NT2/D1 (cell line): ENCODE data around the gene SOX4.

Source experiments
- SUZ12 ChIP-seq: IDR thresholded peaks from 2 replicates; pipeline ENCODE4 v1.6.1; 2011; ENCODE audit not compliant: insufficient read length, insufficient read depth; ENCODE audit errors: extremely low read depth
- YY1 ChIP-seq: IDR thresholded peaks from 2 replicates; pipeline ENCODE4 v1.6.1; 2011; ENCODE audit not compliant: insufficient read length, insufficient read depth
- ZNF274 ChIP-seq: IDR thresholded peaks from 2 replicates; pipeline ENCODE4 v1.6.1; 2011; ENCODE audit warnings: mild to moderate bottlenecking, low read depth, low read length

GRCh38 chr6:21615504-21615903, 22.0 kb downstream of the SOX4 start:
- TF ChIP-seq YY1 (no peak), ZNF274 (no peak), SUZ12 (no peak)
